Measurements from ENCODE around the gene DNASE2. TPM values are rescaled to one million over a fixed set of nuclear protein-coding genes. Genes with fewer than 3 reads are reported as not detected.
"Not testable (repeated sequence)": the region's sequence is repeated elsewhere in the genome, so short reads cannot be mapped to it uniquely, and the experiment has no call there.

The DNASE2 gene
- total and polyA plus RNA-seq, 2 experiments from 2014 or later = 26.0 to 54.7 TPM

GRCh38 chr19:12899891-12900518, 18.8 kb upstream of the DNASE2 start:
- Histone ChIP-seq H3K36me3 (peaks cover 3% of the 10 kb centered on the region), H3K27me3 (no peaks in the 10 kb centered on the region), H3K27ac (no peak overlapping the region), H3K9me3 (ENCODE audit: low read depth) (no peaks in the 10 kb centered on the region), H3K4me3 (no peak overlapping the region), H3K4me1 (ENCODE audit: low read depth) (no peaks in the 10 kb centered on the region)
- TF ChIP-seq CTCF (IDR thresholded peaks at IDR 0.05; ENCODE audit: low read depth, low read length) = no peak
- no peak for DNase-seq (ENCODE audit: low read depth in 1 of 2, low spot score in 1 of 2)

DNA sequence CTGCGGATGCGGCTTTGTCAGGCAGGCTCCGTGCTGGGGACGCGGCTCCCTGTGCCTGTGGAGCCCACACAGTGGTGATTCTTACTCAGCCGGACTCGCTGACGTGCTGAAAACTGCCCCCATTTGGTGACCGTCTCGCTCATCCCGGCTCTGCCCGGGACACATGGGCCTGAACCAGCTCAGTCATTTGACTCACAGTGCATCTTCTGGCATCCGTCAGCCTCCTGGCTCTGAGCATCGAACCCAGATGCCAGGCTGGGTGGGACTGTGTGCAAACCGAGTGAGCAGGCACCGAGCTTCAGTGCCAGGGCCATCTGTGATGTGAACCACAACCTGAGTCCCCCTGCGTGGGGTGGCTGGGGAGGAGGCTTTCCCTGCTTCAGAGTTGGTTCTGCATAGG, 15.2 kb upstream of the DNASE2 start:
- Histone ChIP-seq H3K4me3 (no peak overlapping the region), H3K27me3 (no peaks in the 10 kb centered on the region), H3K4me1 (ENCODE audit: low read depth) (no peaks in the 10 kb centered on the region), H3K9me3 (ENCODE audit: low read depth) (no peaks in the 10 kb centered on the region), H3K27ac (no peak overlapping the region), H3K36me3 (peaks cover 3% of the 10 kb centered on the region)
- TF ChIP-seq CTCF (IDR thresholded peaks at IDR 0.05; ENCODE audit: low read depth, low read length) = no peak
- no peak for DNase-seq (ENCODE audit: low read depth in 1 of 2, low spot score in 1 of 2)

GRCh38 chr19:12893582-12893981, 12.3 kb upstream of the DNASE2 start:
- Histone ChIP-seq H3K27me3 (no peaks in the 10 kb centered on the region), H3K9me3 (ENCODE audit: low read depth) (no peaks in the 10 kb centered on the region), H3K27ac (no peak overlapping the region), H3K36me3 (no peaks in the 10 kb centered on the region), H3K4me1 (ENCODE audit: low read depth) (no peaks in the 10 kb centered on the region), H3K4me3 (no peak overlapping the region)
- no peak for TF ChIP-seq CTCF (IDR thresholded peaks at IDR 0.05; ENCODE audit: low read depth, low read length)
- DNase-seq (ENCODE audit: low read depth in 1 of 2, low spot score in 1 of 2) = no peak

- Histone ChIP-seq H3K36me3 (no peaks in the 10 kb centered on the region), H3K27me3 (no peaks in the 10 kb centered on the region), H3K4me1 (ENCODE audit: low read depth) (no peaks in the 10 kb centered on the region), H3K27ac (no peak overlapping the region), H3K9me3 (ENCODE audit: low read depth) (no peaks in the 10 kb centered on the region), H3K4me3 (peak overlapping the region; percentile 57)
- no peak for DNase-seq (ENCODE audit: low read depth in 1 of 2, low spot score in 1 of 2)
- TF ChIP-seq CTCF (IDR thresholded peaks at IDR 0.05; ENCODE audit: low read depth, low read length) = no peak
Measured at GRCh38 chr19:12891553-12892021, 10.3 kb upstream of the DNASE2 start.

- H3K27me3 ChIP-seq = no peaks in the 10 kb centered on the region
- H3K27ac ChIP-seq = peak within 1 kb of the TSS; percentile 73
Measured at GRCh38 chr19:12890787-12891552, 9.7 kb upstream of the DNASE2 start, which contains the start of gene GCDH. Gene GCDH, plus strand, starts transcription at chr19:12891160. Its CDS starts 145 bp downstream, at chr19:12891305.

DNA sequence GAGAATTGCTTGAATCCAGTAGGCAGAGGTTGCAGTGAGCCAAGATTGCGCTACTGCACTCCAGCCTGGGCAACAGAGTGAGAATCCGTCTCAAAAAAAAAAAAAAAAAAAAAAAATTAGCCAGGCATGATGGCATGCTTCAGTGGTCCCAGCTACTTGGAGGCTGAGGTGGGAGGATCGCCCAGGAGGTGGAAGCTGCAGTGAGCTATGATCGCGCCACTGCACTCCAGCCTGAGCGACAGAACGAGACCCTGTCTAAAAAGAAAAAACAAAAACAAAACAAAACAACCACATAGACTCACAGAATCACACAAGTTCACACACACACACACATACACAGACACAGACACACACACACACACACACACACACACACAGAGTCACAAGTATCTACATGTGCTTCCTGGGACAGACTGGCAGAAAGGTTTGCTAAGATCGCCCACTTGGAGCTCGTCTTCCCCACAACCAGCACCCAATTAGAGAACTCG, 9.1 kb upstream of the DNASE2 start:
- Histone ChIP-seq H3K27ac (peak overlapping the region; percentile 73), H3K4me3 (peak overlapping the region; percentile 17)
- not testable (repeated sequence) for H3K9me3 ChIP-seq (ENCODE audit: low read depth); H3K4me1 ChIP-seq (ENCODE audit: low read depth); H3K27me3 ChIP-seq; H3K36me3 ChIP-seq; DNase-seq (ENCODE audit: low read depth in 1 of 2, low spot score in 1 of 2)

More at GRCh38 chr19:12890787-12891552, 9.7 kb upstream of the DNASE2 start, which contains the start of gene GCDH:
- H3K9me3 ChIP-seq (ENCODE audit: low read depth) = no peaks in the 10 kb centered on the region
- no peak for TF ChIP-seq CTCF (IDR thresholded peaks at IDR 0.05; ENCODE audit: low read depth, low read length)
- no peaks in the 10 kb centered on the region for H3K36me3 ChIP-seq
- H3K4me1 ChIP-seq (ENCODE audit: low read depth) = no peaks in the 10 kb centered on the region
- DNase-seq (ENCODE audit: low read depth in 1 of 2, low spot score in 1 of 2) = peak; percentile 99 to 100
- peak within 1 kb of the TSS; percentile 57 for H3K4me3 ChIP-seq
